HG03432 (cell line): ENCODE data around the gene CPT1B.
"Not testable (repeated sequence)": the region's sequence is repeated elsewhere in the genome, so short reads cannot be mapped to it uniquely, and the experiment has no call there.

Experiments used
- ATAC-seq: cut with Tn5 transposase; IDR thresholded peaks from one replicate; pipeline ENCODE4 v1.9.1; 2021; ENCODE audit warnings: mild to moderate bottlenecking, moderate library complexity; ENCODE audit not compliant: unreplicated experiment

Gene CPT1B

GRCh38 chr22:50529897-50530579, 48.2 kb downstream of the CPT1B start, which contains the start of gene TYMP:
TYMP (minus strand) TSS chr22:50530012; CDS start chr22:50529709, 303 bp downstream.
- peak; percentile 15 for ATAC-seq

DNA sequence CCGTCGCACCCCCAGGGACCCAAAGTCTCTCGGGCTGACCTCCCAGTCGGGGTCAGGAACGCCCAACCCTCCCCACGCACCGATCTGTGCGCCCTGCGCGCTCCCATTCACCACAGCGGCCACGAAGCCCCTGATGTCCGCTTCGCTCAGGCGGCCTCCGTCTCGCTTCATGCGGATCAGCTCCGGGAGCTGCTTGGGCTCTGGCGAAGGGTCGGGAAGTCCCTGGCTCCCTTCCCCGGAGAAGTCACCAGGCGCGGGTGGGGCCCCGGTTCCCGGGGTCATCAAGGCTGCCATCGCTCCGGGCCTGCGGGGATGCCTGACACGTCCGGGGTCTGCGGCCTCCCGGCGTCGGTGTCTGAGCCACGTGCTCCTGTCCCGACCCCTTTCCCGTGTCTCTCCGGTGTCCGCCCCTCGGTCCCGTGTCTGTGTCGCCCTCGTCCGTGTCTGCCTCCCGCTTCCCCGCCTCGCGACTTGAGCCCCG, 48.8 kb downstream of the CPT1B start:
- ATAC-seq = no peak

DNA sequence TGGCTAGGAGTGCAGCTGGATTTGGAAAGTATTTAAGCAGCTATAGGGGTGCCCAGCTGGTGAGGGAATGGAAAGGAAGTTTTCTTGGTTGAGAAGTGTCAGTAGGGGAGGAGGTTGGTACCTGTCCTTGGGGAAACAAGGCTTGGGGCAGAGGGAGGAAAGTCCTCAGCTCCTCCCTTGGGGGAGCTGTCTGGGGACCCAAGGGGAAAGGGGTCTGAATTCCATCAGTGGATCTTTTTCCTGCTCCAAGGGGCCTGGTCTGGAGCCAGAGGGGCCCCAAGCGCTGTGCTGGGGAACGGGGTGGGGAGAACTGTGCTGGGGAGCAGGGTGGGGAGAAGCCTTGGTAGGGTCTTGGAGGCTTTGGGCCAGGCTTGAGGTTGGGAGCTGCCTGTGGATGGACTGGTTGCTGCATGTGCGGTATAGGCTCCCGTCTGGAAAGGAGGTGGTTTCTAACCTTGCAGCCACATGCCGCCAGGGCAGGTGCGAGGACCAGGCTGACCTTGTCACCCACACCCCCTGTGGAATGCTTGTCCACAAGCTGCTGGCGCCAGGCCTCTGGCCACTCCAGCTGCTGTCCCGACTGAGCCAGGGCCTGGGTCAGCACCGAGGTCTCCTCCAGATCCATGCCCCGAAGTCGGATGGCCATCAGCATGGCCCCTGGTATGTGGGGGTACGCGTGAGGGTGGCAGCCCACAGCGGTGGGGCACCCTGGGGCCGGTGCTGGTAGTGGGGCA, 49.4 kb downstream of the CPT1B start:
- ATAC-seq = no peak

GRCh38 chr22:50527921-50528681, 50.1 kb downstream of the CPT1B start:
- ATAC-seq = no peak

DNA sequence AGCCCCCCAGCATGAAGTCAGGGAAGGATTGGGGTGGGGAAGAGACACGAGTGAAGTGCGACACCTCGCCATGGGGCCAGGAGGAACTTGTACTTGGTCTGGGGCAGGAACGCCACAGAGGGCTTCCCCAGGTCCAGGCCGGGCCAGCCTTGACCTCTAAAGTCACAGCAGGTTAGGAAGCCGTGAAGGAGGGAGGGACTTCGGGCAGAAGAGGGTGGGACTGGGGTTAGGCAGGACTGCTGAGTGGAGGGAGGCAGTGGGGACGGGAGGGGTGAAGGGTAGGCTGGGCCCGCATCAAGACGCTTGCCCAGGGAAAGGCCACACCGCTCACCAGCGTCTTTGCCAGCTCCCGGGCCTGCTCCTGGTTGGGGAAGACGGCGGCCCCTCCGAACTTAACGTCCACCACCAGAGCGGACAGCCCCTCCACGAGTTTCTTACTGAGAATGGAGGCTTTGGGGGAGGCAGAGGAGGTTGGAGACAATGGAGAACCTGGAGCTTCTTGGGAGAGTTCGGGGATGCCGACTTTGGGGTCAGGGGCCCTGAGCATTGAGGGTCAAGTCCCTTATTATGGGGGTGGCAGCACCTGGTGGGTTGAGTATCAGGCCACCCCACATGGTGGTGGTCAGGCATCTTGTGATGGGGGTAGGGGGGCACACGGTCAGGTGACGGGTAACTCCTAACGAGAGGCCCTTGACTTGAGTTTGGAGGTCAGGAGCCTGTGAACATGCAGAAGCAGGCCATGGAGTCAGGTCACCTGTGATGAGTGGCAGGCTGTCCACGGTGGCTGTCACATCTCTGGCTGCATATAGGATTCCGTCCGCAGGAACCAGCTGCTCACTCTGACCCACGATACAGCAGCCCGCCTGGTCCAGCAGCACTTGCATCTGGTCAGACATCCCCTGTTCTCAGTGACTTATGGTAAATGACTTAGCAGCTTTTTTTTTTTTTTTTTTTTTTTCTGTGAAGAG, 51.1 kb downstream of the CPT1B start:
- ATAC-seq = no peak

GRCh38 chr22:50526108-50526833, 52.0 kb downstream of the CPT1B start:
- peak; percentile 34 for ATAC-seq

DNA sequence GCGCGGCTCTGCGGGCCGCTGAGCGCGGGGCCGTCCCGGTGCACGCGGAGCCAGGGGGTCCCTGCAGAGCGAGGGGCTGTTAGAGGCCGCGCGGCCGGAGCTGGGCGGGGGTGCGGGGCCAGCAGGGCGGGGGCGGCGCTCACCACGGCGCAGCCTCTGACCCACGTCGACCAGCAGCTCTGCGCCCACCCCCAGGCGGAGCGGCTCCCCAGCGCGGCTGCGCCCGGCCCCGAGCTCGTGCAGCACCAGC, 52.4 kb downstream of the CPT1B start:
- ATAC-seq = no peak

DNA sequence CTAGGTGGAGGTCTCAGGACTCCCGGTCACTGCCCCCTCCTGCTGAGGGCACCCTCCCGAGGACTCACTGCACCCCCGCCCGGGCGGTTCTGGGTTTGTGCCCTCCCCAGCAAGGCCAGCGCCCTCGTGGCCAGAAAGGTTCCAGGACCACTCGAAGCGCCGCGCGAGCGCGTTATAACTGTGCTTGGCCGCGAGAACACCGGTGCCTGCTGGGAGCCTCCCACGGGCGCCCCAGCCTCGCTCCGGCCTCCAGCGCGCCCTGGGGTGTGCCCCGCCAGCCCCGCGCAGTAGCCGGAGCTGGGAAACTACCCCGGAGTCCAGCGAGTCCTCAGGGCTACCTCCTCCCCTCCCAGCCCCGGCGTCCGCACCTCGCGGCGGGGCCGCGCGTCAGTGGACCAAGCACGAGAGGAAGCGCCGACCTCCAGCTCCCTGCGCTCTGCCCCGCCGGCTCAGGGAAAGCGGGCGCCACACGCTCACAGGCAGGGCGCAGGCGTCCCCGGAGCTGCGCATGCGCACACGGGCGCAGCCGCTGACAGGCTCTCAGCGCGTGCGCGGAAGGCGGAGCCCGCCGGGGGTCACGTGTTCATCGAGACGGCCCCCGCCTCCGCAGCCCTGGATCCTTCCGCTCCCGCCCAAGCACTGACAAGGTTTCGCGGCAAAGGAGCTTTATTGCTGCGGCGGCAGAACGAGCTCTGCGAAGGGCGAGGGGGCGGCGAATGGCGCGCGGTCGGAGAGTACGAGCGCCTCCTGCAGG, 52.9 kb downstream of the CPT1B start, which contains the start of gene SCO2:
Gene SCO2, minus strand, starts transcription at position 495 of the 754 bp plus-strand sequence. CDS start 1,187 bp downstream, outside the sequence.
- peak; percentile 37 for ATAC-seq

DNA sequence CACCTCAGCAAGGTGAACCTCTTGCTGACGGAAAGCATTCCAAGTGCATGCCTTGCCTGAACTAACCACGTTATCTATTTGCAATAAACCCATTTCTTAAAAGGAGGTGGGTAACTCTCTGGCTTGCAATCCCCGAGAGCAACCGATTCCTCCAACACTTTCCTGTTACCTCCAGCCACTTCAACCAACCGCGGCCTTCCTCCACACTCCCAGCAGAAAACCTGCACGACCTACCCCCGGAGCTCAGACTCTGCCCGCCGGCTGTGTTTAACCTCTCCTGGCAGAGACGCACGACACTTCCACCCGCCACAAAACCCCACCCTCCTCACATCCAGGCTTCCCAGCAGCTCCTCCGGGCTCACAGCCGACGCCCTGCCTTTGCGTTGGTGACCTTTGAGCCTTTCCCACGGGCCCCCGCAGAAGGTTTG, 53.5 kb downstream of the CPT1B start:
- ATAC-seq = no peak

DNA sequence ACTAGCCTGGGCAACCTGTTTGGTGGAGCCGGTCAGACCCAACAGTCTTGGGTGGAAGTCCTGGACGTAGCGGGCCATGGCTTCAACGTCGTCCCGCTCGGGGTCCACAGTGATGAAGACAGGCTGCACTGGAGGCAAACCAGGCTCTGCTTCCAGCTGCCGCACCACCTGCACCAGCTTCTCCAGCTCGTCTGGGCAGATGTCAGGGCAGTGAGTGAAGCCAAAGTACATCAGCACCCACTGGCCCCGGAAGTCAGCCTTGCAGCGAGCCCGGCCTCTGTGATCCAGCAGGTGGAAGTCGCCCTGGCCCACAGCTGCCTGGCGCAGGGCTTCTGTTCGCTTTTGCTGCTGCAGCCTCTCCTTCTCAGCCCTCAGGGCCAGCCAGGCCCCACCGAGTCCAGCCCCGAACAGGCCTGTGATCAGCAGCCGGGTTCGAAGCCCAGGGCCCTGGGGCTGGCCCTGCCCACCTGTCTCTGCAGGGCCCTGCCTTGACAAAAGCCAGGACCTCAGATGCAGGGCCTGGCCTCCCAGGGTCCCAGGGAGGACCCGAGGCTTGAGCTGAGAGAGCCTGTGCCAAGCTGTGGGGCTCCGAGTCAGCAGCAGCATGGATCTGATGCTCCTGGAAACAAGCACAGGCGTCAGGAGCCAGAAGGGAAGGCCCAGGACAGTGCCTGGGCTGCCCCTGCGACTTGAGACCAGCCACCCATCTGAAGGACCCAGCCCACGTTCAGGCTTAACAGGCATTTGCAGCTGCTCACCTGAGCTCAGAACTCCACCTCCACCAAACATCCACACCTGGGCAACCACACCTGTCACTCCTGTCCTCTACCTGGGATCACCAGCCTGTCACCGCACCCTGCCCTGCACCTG, 54.2 kb downstream of the CPT1B start:
- ATAC-seq = no peak

DNA sequence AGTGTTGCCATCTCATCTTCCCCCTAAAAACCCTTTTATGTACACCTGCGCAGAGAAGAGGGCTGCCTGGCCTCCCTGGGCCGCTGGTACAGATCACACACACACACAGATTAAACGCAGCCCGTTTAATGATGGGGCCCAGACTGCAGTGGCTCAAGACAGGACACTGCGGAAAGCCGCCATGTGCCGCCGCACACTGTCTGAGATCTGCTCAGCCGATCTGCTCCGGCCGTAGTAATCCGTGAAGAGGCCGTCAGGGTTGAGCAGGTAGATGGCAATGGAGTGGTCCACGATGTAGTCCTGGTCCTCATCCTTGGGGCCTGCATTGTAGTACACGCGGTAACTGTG, 54.8 kb downstream of the CPT1B start:
- no peak for ATAC-seq

DNA sequence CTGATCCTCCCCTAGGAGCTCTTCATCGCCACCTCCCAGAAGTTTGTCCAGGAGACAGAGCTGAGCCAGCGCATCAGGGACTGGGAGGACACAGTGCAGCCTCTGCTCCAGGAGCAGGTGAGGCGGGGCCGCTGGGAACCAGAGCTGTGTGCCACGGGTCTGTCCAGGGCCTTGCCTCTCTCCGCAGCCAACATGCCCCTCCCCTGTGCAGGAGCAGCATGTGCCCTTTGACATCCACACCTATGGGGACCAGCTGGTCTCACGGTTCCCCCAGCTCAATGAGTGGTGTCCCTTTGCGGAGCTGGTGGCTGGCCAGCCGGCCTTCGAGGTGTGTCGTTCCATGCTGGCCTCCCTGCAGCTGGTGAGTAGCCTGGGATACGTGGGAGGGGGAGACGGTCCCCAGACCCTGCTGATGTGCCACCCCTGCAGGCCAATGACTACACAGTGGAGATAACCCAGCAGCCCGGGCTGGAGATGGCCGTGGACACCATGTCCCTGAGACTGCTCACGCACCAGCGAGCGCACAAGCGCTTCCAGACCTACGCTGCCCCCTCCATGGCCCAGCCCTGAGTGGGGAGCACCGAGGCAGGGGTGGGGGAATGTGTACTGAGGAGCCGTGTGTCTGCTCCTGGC, 55.3 kb downstream of the CPT1B start:
- ATAC-seq = no peak

GRCh38 chr22:50522208-50522805, 55.9 kb downstream of the CPT1B start:
- ATAC-seq = no peak

GRCh38 chr22:50521710-50522109, 56.5 kb downstream of the CPT1B start:
- ATAC-seq = no peak

DNA sequence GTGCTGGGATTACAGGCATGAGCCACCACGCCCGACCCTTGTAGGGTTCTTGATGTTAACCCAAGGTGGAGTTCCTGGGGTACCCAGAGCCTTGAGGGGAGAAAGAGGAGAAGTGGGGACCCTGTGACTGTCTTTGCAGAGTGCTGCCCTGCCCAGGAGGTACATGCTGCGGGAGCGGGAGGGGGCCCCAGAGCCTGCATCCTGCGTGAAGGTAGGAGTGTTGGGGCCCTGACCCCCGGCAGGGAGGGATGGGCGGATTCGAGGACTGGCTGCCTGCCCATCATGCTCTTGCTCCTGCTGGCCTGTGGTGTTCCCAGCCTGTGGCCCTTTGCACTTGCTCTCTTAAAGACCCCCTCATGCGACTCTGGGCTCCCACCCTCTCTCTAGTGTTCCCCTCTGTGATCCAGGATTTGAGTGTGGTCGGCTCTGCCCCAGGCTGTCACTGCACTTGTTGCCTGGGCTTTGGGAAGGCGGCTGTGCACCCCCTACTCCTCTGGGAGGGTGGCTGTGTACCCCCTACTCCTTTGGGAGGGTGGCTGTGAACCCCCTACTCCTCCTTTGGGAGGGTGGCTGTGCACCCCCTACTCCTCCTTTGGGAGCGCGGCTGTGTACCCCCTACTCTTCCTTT, 57.3 kb downstream of the CPT1B start:
- no peak for ATAC-seq

GRCh38 chr22:50520184-50520583, 58.0 kb downstream of the CPT1B start:
- ATAC-seq = not testable (repeated sequence)

DNA sequence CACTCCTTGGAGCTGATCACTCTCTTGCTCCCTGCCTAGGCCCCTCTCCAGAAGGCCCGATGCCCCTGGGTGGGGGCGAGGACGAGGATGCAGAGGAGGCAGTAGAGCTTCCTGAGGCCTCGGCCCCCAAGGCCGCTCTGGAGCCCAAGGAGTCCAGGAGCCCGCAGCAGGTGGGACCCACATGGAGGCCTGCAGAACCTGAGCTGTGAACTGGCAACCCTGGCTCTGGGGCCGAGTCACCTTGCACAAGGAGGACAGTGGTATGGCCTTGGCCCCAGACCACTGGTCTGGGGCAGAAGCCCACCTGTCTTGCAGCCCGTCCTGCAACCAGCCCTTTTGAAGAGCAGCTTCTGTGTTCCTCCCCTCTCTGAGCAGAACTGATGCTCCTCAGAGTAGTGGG, 59.1 kb downstream of the CPT1B start:
- ATAC-seq = no peak
